Ishikawa (cell line): ENCODE results near the gene MXI1.

Experiments
- CEBPB ChIP-seq: IDR thresholded peaks from 2 replicates; pipeline ENCODE4 v1.6.1; 2012
- CREB1 ChIP-seq: IDR thresholded peaks from 2 replicates; pipeline ENCODE4 v1.6.1; 2012; ENCODE audit warnings: low read depth
- EGR1 ChIP-seq: IDR thresholded peaks from 2 replicates; pipeline ENCODE4 v1.6.1; 2012
- EP300 ChIP-seq: IDR thresholded peaks from 2 replicates; pipeline ENCODE4 v1.6.1; 2012; ENCODE audit warnings: borderline replicate concordance
- FOXM1 ChIP-seq: IDR thresholded peaks from 2 replicates; pipeline ENCODE4 v1.6.1; 2012; ENCODE audit warnings: low read depth, borderline replicate concordance
- MAX ChIP-seq: IDR thresholded peaks from 2 replicates; pipeline ENCODE4 v1.6.1; 2012
- NFIC ChIP-seq: IDR thresholded peaks from 2 replicates; pipeline ENCODE4 v1.6.1; 2012
- RAD21 ChIP-seq: IDR thresholded peaks from 2 replicates; pipeline ENCODE4 v1.6.1; 2012; ENCODE audit warnings: low read depth
- REST ChIP-seq: IDR thresholded peaks from 2 replicates; pipeline ENCODE4 v1.6.1; 2012; ENCODE audit warnings: low read depth, mild to moderate bottlenecking
- TAF1 ChIP-seq: IDR thresholded peaks from 2 replicates; pipeline ENCODE4 v1.6.1; 2012; ENCODE audit warnings: low read depth, mild to moderate bottlenecking
- TCF12 ChIP-seq: IDR thresholded peaks from 2 replicates; pipeline ENCODE4 v1.6.1; 2012; ENCODE audit warnings: low read depth
- TEAD4 ChIP-seq: IDR thresholded peaks from 2 replicates; pipeline ENCODE4 v1.6.1; 2012
- USF1 ChIP-seq: IDR thresholded peaks from 2 replicates; pipeline ENCODE4 v1.6.1; 2012
- YY1 ChIP-seq: IDR thresholded peaks from 2 replicates; pipeline ENCODE4 v1.6.1; 2012; ENCODE audit warnings: low read depth
- ZBTB7A ChIP-seq: IDR thresholded peaks from 2 replicates; pipeline ENCODE4 v1.6.1; 2012; ENCODE audit warnings: low read depth

The MXI1 gene

GRCh38 chr10:110258542-110258941, 51.1 kb downstream of the MXI1 start:
- no peak for TF ChIP-seq CEBPB
- no peak for TF ChIP-seq EP300
- no peak for TF ChIP-seq CREB1

- TF ChIP-seq REST (no peak), TAF1 (no peak), USF1 (no peak), CREB1 (no peak), CEBPB (no peak), MAX (no peak), FOXM1 (no peak), EP300 (no peak), YY1 (no peak), NFIC (no peak)
Observed at GRCh38 chr10:110259317-110259716, 51.9 kb downstream of the MXI1 start.

- no peak for TF ChIP-seq TEAD4
- TF ChIP-seq USF1: no peak
- TF ChIP-seq REST: no peak
- no peak for TF ChIP-seq NFIC
- no peak for TF ChIP-seq TAF1
- TF ChIP-seq YY1: no peak
- TF ChIP-seq TCF12: no peak
- no peak for TF ChIP-seq EP300
- TF ChIP-seq FOXM1: no peak
- no peak for TF ChIP-seq RAD21
- TF ChIP-seq ZBTB7A: no peak
- TF ChIP-seq MAX: no peak
- TF ChIP-seq EGR1: no peak
- no peak for TF ChIP-seq CEBPB
Observed at GRCh38 chr10:110260746-110261477, 53.5 kb downstream of the MXI1 start.

DNA sequence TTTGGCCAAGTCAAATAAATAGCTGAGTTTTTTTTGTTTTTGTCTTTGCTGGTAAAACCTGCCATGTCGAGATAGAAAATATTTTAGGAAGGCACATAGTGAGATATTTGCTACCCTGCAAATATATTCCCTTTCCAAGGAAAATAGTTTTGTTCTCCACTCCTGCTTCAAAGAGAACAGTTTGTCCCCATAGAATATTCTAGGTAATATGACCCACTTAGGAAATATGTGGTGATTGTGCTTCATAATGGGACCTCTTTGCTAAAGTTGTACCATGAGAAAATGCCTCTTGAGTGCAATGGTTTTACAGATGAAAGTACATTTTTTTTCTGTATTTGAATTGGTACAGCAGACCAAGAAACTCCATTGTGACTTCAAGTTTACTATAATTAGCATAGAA, 55.8 kb downstream of the MXI1 start:
- TF ChIP-seq USF1 (no peak), RAD21 (no peak)

DNA sequence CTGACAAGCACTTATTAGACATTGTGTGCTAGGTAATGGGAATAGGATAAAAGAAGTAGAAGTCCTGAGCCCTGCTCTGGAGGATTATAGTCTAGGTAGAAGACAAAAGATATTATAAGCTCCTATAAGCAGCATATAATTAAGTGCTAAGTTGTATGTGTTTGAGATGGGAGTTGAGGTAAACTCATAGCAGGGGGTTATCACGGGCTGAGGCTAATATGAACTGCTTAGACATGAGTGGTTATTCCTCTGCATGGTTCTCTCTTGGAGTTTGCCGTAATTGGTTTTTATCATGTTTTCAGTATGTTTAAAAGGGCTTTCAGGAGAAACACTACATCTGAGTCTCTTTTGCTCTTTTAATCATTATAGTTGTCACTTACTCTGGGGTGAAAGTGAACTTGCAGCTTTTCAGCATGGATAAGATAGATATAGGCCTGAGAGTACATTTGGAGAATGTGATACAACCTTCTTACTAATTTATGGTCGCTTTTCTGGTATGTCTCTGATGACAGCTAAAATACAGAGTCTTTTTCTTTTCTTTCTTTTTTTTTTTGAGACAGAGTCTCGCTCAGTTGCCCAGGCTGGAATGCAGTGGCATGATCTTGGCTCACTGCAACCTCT, 58.3 kb downstream of the MXI1 start:
- no peak for TF ChIP-seq FOXM1
- no peak for TF ChIP-seq RAD21
- no peak for TF ChIP-seq USF1
- TF ChIP-seq ZBTB7A: no peak
- TF ChIP-seq CEBPB: no peak
- no peak for TF ChIP-seq EP300

- no peak for TF ChIP-seq TEAD4
- TF ChIP-seq RAD21: no peak
- no peak for TF ChIP-seq USF1
- TF ChIP-seq MAX: no peak
- no peak for TF ChIP-seq TCF12
- no peak for TF ChIP-seq CREB1
- TF ChIP-seq FOXM1: no peak
- no peak for TF ChIP-seq YY1
- TF ChIP-seq REST: no peak
- no peak for TF ChIP-seq CEBPB
- TF ChIP-seq EP300: no peak
- no peak for TF ChIP-seq EGR1
- TF ChIP-seq TAF1: no peak
- no peak for TF ChIP-seq NFIC
- no peak for TF ChIP-seq ZBTB7A
Observed at GRCh38 chr10:110267276-110267675, 59.9 kb downstream of the MXI1 start.
